ENCODE results near the gene ZNF224.

DNA sequence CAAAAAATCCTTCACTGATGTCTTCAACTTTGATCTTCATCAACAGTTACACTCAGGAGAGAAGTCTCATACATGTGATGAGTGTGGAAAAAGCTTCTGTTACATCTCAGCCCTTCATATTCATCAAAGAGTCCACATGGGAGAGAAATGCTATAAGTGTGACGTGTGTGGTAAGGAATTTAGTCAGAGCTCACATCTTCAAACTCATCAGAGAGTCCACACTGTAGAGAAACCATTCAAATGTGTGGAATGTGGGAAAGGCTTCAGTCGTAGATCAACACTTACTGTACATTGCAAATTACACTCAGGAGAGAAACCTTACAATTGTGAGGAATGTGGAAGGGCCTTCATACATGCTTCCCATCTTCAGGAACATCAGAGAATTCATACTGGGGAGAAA lies 62.3 kb downstream of the ZNF224 start:
- TF ChIP-seq FOXP1 (CRISPR knock-in tag; IDR thresholded peaks at IDR 0.05; ENCODE audit: borderline replicate concordance): no peak
- TF ChIP-seq, protein P1, sequence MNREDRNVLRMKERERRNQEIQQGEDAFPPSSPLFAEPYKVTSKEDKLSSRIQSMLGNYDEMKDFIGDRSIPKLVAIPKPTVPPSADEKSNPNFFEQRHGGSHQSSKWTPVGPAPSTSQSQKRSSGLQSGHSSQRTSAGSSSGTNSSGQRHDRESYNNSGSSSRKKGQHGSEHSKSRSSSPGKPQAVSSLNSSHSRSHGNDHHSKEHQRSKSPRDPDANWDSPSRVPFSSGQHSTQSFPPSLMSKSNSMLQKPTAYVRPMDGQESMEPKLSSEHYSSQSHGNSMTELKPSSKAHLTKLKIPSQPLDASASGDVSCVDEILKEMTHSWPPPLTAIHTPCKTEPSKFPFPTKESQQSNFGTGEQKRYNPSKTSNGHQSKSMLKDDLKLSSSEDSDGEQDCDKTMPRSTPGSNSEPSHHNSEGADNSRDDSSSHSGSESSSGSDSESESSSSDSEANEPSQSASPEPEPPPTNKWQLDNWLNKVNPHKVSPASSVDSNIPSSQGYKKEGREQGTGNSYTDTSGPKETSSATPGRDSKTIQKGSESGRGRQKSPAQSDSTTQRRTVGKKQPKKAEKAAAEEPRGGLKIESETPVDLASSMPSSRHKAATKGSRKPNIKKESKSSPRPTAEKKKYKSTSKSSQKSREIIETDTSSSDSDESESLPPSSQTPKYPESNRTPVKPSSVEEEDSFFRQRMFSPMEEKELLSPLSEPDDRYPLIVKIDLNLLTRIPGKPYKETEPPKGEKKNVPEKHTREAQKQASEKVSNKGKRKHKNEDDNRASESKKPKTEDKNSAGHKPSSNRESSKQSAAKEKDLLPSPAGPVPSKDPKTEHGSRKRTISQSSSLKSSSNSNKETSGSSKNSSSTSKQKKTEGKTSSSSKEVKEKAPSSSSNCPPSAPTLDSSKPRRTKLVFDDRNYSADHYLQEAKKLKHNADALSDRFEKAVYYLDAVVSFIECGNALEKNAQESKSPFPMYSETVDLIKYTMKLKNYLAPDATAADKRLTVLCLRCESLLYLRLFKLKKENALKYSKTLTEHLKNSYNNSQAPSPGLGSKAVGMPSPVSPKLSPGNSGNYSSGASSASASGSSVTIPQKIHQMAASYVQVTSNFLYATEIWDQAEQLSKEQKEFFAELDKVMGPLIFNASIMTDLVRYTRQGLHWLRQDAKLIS (CRISPR knock-in tag; IDR thresholded peaks at IDR 0.05; ENCODE audit: borderline replicate concordance): no peak
- TF ChIP-seq FOXJ3 (CRISPR knock-in tag; IDR thresholded peaks at IDR 0.05; ENCODE audit: borderline replicate concordance): no peak
- TF ChIP-seq CREB1 (CRISPR knock-in tag; IDR thresholded peaks at IDR 0.05): no peak
